GM19468 (cell line): ENCODE results near the gene CPT1C.

ENCODE experiments used
- ATAC-seq: cut with Tn5 transposase; IDR thresholded peaks from one replicate; pipeline ENCODE4 v1.9.1; 2021; ENCODE audit warnings: mild to moderate bottlenecking, moderate library complexity, moderate number of reproducible peaks; ENCODE audit not compliant: unreplicated experiment; ENCODE audit errors: extremely low read depth

The CPT1C gene

GRCh38 chr19:49658566-49659442 lies 32.1 kb upstream of the CPT1C start:
- no peak for ATAC-seq

- ATAC-seq: no peak
These were observed 30.5 kb upstream of the CPT1C start for GRCh38 chr19:49660338-49660961.

- no peak for ATAC-seq
These were observed 28.9 kb upstream of the CPT1C start for GRCh38 chr19:49662011-49662410.

GRCh38 chr19:49663224-49663623 lies 27.7 kb upstream of the CPT1C start:
- ATAC-seq: no peak

- ATAC-seq: no peak
These were observed 26.5 kb upstream of the CPT1C start for GRCh38 chr19:49664171-49665035.

GRCh38 chr19:49665036-49665350 lies 25.9 kb upstream of the CPT1C start:
- no peak for ATAC-seq

GRCh38 chr19:49665351-49666119 lies 25.4 kb upstream of the CPT1C start, which contains the start of the genes BCL2L12 and IRF3:
Gene BCL2L12 (plus strand): TSS chr19:49665933. CDS start chr19:49666693, 760 bp downstream.
Gene IRF3 (minus strand): TSS chr19:49665857. CDS start chr19:49664838, 1,019 bp downstream.
- ATAC-seq: peak; percentile 83

- no peak for ATAC-seq
These were observed 24.8 kb upstream of the CPT1C start for GRCh38 chr19:49666120-49666444.

GRCh38 chr19:49667473-49667872 lies 23.4 kb upstream of the CPT1C start:
- ATAC-seq: no peak

- no peak for ATAC-seq
These were observed 21.4 kb upstream of the CPT1C start for GRCh38 chr19:49669516-49669915.

GRCh38 chr19:49672131-49672919 lies 18.6 kb upstream of the CPT1C start:
- ATAC-seq: no peak

GRCh38 chr19:49676136-49676783 lies 14.7 kb upstream of the CPT1C start:
- peak; percentile 71 for ATAC-seq

- ATAC-seq: no peak
These were observed 14.1 kb upstream of the CPT1C start for GRCh38 chr19:49676784-49677230.

GRCh38 chr19:49677231-49677900 lies 13.6 kb upstream of the CPT1C start, which contains the start of gene PRMT1:
Gene PRMT1 (plus strand): TSS chr19:49677271. CDS start chr19:49677281, 10 bp downstream.
- no peak for ATAC-seq

GRCh38 chr19:49677901-49678674 lies 12.8 kb upstream of the CPT1C start:
- ATAC-seq: no peak

- no peak for ATAC-seq
These were observed 11.7 kb upstream of the CPT1C start for GRCh38 chr19:49678985-49679770.
